Measurements from ENCODE around the gene AKAP3.

The AKAP3 gene

DNA sequence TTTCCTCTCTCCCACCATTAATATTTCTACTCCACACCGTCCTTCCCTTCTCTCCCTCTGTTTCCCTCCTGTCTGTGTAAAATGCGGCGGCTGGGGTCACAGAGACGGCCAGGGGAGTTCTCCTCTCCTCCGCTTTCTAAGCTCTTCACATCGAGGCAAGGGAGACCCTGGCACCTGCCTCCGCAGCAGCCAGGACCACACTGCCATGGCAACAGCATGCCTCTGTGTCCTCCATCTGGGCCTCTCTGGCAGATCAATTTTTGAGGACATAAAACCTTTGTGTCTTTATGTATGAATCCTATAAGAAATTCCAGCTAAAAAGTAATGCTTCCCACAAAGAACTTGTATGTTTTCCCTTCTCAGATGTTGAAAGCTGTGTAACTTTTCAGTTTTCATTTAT is 45.4 kb downstream of the AKAP3 start:
- no peak for DNase-seq (ENCODE audit: low read depth in 2 of 2)

DNA sequence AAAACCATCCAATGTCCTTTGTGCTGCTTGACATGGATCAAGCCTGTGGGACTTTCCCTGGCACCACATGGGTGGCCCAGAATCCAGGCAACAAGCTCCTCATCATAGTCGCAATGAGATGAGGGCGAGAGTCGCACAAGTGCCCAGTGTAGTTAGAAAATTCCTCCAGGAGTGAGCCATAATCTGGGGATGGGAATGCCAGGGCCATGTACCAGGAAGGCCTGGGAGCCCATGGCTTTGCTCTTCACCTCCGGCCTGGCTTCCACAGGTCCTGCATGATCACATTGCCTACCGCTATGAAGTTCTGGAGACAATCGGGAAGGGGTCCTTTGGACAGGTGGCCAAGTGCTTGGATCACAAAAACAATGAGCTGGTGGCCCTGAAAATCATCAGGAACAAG is 53.0 kb downstream of the AKAP3 start:
- no peak for DNase-seq (ENCODE audit: low read depth in 2 of 2)

- no peak for DNase-seq (ENCODE audit: low read depth in 2 of 2)
Observed at GRCh38 chr12:4591180-4591687, 57.6 kb downstream of the AKAP3 start.

GRCh38 chr12:4589941-4590340 is 58.9 kb downstream of the AKAP3 start:
- no peak for DNase-seq (ENCODE audit: low read depth in 2 of 2)

- no peak for DNase-seq (ENCODE audit: low read depth in 2 of 2)
Observed at GRCh38 chr12:4588916-4589315, 59.9 kb downstream of the AKAP3 start.

DNA sequence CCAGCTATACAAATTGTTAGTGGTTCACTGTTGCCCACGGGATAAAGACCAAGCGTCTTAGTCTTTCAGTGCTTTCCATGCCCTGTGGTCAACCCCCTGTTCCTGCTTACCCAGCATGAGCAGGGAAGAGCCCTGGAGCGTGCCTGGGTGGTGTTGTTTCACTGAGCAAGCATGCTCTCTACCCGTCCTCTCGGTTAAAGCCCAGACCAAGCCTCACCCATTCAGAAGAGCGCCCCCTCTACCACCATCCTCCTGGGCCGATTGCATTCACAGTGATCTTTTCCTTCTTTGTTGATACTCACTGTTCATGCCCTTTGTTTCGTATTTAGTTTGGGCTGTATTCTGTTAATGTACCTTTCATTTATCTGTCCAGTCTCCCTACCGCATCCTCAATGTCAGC is 61.7 kb downstream of the AKAP3 start:
- no peak for DNase-seq (ENCODE audit: low read depth in 2 of 2)

GRCh38 chr12:4586500-4586899 is 62.4 kb downstream of the AKAP3 start:
- no peak for DNase-seq (ENCODE audit: low read depth in 2 of 2)

DNA sequence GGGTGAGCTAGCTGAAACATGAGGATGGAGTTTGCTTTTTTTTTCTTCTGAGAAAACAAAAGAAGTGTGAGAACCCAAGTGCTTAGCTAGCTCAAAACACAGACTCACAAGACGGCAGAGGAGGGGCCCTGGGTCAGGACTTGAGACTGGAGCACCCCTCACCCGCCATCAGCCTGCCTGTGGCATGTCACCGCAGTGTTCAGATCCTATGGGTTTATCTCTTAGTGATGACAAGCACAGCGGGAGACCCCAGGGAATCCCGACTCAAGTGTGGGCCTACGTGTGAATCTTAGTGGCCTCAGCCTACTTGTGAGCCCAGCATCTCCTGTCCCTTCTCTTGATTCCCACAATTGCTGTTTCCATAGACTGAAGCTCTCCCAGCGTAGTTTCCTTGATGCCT is 64.0 kb downstream of the AKAP3 start:
- DNase-seq (ENCODE audit: low read depth in 2 of 2), result no peak

GRCh38 chr12:4584281-4584680 is 64.6 kb downstream of the AKAP3 start:
- DNase-seq (ENCODE audit: low read depth in 2 of 2), result no peak

DNA sequence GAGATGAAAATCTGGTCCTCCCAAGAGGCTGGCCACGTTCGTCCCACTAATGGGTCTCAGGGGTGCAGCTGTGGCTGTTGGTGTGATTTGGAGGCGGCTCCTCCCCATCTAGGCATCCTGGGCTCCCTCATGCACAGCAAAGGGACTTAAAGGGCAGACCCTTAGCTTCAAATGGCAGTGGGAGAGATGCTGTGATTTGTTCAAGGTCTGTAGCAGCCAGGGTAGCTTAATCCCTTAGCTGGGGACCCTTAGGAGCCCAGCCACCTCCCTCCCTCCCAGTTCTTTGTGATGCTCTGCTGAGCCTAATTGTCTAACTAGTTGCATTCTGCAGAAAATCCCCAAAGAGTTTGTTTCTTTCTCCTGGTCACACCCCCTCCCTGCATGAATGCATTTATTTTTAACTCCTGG is 68.6 kb downstream of the AKAP3 start:
- no peak for DNase-seq (ENCODE audit: low read depth in 2 of 2)

DNA sequence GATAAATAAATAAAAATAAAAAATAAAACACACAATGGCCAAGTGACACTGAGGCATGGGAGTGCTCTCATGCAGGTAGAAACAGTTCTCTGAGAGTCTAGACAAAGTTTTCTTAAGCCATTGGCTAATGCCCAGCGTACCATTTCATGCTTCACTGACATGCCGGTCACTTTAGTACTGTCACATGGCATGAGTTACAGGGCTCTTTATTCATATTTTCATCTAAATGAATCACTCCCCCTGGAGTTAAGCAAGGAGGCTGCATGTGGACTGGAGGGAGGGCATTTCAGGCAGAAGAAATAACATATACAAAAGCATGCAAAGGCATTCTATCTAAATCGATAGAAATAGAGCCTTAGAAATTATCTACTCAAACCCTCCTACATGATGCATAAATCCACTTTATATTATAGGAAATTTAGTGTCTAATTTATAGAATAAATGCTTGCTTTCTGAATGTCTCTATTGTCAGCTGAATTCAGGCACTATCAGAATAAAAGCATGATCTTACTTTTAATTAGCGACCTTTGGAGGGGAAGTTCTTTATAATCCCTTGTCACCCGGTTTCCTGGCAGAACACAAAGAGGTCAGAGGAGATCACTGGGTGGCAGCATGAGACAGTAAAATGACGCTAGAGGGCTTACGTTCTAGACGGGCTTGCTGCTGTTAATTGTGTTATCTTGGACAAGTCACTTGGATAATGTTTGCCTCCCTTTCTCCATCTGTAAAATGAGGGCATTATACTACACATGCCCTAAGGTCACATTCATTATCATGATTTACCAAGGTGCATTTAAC is 69.3 kb downstream of the AKAP3 start:
- DNase-seq (ENCODE audit: low read depth in 2 of 2), result no peak

- no peak for DNase-seq (ENCODE audit: low read depth in 2 of 2)
Observed at GRCh38 chr12:4572680-4573079, 76.2 kb downstream of the AKAP3 start.

GRCh38 chr12:4569261-4569660 is 79.6 kb downstream of the AKAP3 start:
- DNase-seq (ENCODE audit: low read depth in 2 of 2), result no peak

DNA sequence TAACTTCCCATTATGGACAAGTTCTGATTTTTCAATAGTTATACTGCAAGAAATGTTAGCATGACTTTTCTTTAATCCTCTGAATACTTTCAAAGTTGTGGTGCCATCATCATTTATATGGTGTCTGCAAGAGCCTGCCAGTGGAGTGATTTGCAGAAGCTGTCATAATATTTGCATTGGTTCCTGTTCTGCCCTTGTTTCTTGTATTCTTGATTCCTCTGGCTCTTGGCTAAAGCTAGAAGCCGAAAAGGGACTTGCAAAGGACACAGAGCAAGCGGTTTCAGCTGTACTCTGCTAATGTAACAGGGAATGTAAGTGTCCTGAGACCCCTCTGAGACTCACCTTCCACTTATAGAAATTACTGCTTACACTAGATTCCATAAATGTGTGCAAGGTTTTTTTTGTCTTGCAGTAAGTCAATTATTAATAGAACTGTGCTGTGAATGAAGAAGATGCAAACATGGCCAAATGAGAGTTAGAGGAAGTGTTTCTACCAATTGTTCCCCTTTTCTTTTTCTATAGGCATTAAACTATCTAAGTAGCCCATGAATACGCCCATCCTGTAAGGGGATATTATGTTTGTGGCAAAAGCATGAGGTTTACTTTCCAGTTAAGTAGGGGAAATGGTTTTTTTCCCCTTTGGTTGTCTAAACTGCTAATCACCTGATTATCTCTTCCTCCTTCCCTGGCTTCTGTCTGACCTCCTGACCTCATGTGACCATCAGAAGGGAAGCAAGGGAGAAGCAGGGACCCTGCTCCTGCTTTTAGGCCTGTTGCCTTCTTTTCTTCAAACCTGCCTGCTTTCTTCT is 81.6 kb downstream of the AKAP3 start:
- no peak for DNase-seq (ENCODE audit: low read depth in 2 of 2)

- no peak for DNase-seq (ENCODE audit: low read depth in 2 of 2)
Observed at GRCh38 chr12:4566474-4566873, 82.4 kb downstream of the AKAP3 start.
